HL-60 (cell line): ENCODE data around the gene CCNE1.
A peak's percentile ranks its signal among the peaks of the same experiment; 100 is the strongest.

Experiments
- DNase-seq, 2 experiments: peaks; one replicate each; pipeline ENCODE4 v3.0.0-alpha.2; 2010 to 2020; ENCODE audit warnings: low read depth in 1 of 2, low spot score in 1 of 2
- H3K27ac ChIP-seq: fragments of 250-450 bp; sonication (Bioruptor Pico); replicated peaks from 2 replicates; pipeline ENCODE4 v1.5.1; 2020; ENCODE audit warnings: mild to moderate bottlenecking, moderate library complexity
- H3K27me3 ChIP-seq: fragments of 250-450 bp; sonication (Bioruptor Pico); 2 replicates; pipeline ENCODE4 v1.5.1; 2021; ENCODE audit warnings: mild to moderate bottlenecking, moderate library complexity; ENCODE audit not compliant: insufficient read depth, poor library complexity, severe bottlenecking
- H3K4me3 ChIP-seq: replicated peaks from 2 replicates; pipeline ENCODE4 v1.5.1; 2011; ENCODE audit warnings: mild to moderate bottlenecking, control low read depth, low read length; ENCODE audit not compliant: insufficient read depth
- CTCF ChIP-seq: IDR thresholded peaks from one replicate; pipeline ENCODE4 v1.5.1; 2011; ENCODE audit warnings: low read length, control low read depth, inconsistent platforms; ENCODE audit not compliant: insufficient read depth
- GABPA ChIP-seq: IDR thresholded peaks from 2 replicates; pipeline ENCODE4 v1.6.1; 2012; ENCODE audit warnings: low read depth
- POLR2AphosphoS5 ChIP-seq: IDR thresholded peaks from 2 replicates; pipeline ENCODE4 v1.6.1; 2012; ENCODE audit warnings: low read depth
- REST ChIP-seq: IDR thresholded peaks from 2 replicates; pipeline ENCODE4 v1.6.1; 2012; ENCODE audit warnings: low read depth; ENCODE audit not compliant: insufficient replicate concordance
- SPI1 ChIP-seq: IDR thresholded peaks from 2 replicates; pipeline ENCODE4 v1.6.1; 2012; ENCODE audit warnings: low read depth, mild to moderate bottlenecking, borderline replicate concordance

The CCNE1 gene

GRCh38 chr19:29807870-29808405, 3.9 kb upstream of the CCNE1 start:
- Histone ChIP-seq H3K4me3 (no peak overlapping the region), H3K27ac (no peak overlapping the region), H3K27me3 (no peaks in the 10 kb centered on the region)
- TF ChIP-seq POLR2AphosphoS5, result no peak
- no peak for TF ChIP-seq CTCF
- no peak for TF ChIP-seq GABPA
- DNase-seq, result no peak

GRCh38 chr19:29809795-29810503, 1.8 kb upstream of the CCNE1 start:
- no peak for DNase-seq
- H3K4me3 ChIP-seq, result no peak overlapping the region
- no peaks in the 10 kb centered on the region for H3K27me3 ChIP-seq
- H3K27ac ChIP-seq, result no peak overlapping the region; the same call in 1 of the 2 replicates
- TF ChIP-seq GABPA (no peak), CTCF (no peak), REST (no peak), SPI1 (no peak), POLR2AphosphoS5 (no peak)

GRCh38 chr19:29810504-29810871, 1.3 kb upstream of the CCNE1 start:
- TF ChIP-seq GABPA, result no peak
- Histone ChIP-seq H3K27ac (peak overlapping the region; percentile 96), H3K27me3 (no peaks in the 10 kb centered on the region), H3K4me3 (peak overlapping the region; percentile 50)
- DNase-seq, result no peak

DNA sequence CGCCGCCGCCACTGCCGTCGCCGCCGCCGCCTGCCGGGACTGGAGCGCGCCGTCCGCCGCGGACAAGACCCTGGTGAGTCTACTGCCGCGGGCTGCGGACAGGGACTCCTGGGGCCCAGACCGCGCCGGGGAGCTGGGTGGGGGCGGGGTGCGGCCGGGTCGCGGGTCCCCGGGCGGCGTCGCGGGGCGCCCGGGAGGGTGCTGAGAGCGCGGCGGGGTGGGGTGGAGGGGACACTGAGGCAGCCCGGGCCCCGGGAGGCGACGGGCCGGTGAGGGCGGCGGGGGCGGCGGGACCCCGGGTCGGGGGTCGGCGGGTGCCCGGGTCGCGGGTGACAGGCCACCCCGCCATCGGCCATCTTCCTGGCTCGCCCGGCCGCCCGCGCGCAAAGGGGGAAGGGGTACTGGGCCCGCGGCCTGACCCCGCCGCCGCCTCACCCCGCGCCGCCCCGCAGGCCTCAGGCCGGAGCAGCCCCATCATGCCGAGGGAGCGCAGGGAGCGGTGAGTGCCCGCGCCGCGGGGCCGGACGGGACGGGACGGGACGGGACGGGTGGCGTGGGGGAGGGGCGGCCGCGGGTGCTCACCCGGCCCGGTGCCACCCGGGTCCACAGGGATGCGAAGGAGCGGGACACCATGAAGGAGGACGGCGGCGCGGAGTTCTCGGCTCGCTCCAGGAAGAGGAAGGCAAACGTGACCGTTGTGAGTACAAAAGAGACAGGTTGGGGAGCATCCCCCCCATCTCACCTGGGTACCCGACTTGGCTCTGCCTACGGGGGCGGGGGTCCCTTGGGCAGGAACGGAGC, 489 bp downstream of the CCNE1 start:
- no peak for TF ChIP-seq GABPA
- DNase-seq, result no peak
- Histone ChIP-seq H3K27ac (peak overlapping the region; percentile 31; the same call in 1 of the 2 replicates), H3K27me3 (no peaks in the 10 kb centered on the region), H3K4me3 (peak overlapping the region; percentile 53)

GRCh38 chr19:29812881-29813275, 1.1 kb downstream of the CCNE1 start:
- TF ChIP-seq CTCF, result no peak

More at GRCh38 chr19:29812881-29813275, 1.1 kb downstream of the CCNE1 start:
- Histone ChIP-seq H3K4me3 (peak overlapping the region; percentile 53), H3K27me3 (no peaks in the 10 kb centered on the region), H3K27ac (peak overlapping the region; percentile 31; the same call in 1 of the 2 replicates)
- no peak for DNase-seq
